ENCODE measurements around the gene ZNF740. TPM values are rescaled to one million over a fixed set of nuclear protein-coding genes. Genes with fewer than 3 reads are reported as not detected.

Gene ZNF740
- total RNA-seq, 2 donors from 2014 or later, result 5.9 to 7.4 TPM

DNA sequence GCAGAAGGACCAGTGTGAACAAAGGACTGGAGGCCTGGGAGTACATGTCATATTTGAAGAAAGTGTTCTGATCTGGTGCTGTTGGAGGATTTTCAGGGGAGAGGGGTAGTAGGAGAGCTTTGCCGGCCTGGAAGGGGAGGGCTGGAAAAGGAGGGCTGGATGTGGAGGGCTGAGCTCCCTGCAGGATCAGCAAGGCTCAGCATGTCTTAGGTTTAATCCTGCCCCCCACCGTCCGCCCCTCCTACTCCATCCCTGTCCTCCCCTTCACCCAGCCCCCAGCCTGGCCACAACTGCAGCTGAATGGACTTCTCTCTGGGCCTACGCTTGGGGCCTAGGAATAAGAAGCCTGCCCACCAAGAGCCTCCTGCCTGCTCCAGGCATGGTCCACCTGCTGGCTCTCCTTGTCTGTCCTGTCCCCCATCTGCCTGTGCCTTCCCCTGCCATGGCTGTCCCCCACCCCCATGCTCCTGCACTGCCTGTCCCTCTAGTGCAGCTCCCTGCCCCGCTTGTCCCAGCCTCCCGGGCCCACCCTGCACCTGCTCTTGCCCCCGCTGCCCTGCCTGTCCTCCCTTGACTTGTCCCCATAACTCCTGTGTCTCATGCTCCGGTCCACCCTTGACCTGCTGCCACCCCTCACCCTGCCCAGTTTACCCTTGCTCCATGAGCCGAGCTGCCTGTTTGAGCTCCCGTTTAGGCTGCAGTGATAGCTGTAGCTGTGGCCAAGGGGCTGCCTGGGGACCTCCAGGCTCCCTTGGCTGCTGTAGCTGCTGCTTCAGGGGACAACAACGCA, 61.3 kb downstream of the ZNF740 start:
- Histone ChIP-seq H3K9me3 (no peaks in the 10 kb centered on the region), H3K27me3 (no peaks in the 10 kb centered on the region), H3K36me3 (no peaks in the 10 kb centered on the region), H3K27ac (no peak overlapping the region), H3K4me3 (no peak overlapping the region), H3K4me1 (no peaks in the 10 kb centered on the region)
- TF ChIP-seq, protein P1, sequence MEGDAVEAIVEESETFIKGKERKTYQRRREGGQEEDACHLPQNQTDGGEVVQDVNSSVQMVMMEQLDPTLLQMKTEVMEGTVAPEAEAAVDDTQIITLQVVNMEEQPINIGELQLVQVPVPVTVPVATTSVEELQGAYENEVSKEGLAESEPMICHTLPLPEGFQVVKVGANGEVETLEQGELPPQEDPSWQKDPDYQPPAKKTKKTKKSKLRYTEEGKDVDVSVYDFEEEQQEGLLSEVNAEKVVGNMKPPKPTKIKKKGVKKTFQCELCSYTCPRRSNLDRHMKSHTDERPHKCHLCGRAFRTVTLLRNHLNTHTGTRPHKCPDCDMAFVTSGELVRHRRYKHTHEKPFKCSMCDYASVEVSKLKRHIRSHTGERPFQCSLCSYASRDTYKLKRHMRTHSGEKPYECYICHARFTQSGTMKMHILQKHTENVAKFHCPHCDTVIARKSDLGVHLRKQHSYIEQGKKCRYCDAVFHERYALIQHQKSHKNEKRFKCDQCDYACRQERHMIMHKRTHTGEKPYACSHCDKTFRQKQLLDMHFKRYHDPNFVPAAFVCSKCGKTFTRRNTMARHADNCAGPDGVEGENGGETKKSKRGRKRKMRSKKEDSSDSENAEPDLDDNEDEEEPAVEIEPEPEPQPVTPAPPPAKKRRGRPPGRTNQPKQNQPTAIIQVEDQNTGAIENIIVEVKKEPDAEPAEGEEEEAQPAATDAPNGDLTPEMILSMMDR (IDR thresholded peaks at IDR 0.05), result no peak
- DNase-seq (ENCODE audit: low spot score), result no peak

DNA sequence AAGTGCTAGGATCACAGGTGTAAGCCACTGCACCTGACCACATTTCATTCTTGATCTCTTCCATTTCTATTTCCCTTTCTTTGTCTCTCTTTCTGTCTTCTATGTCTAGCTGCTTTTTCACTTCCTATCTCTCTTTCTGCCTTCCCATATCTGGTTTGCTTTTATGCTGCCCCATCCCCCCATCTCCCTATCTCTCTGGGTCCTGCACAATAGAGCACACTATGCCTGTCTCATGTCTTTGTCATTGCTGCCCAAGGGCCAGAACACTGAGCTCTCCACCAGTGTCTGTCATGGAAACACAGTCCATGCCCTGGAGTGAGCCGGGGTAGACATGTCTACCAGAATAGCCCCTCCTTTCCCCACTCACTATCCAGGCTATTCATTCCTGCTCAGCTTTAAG, 63.8 kb downstream of the ZNF740 start:
- Histone ChIP-seq H3K9me3 (no peaks in the 10 kb centered on the region), H3K36me3 (no peaks in the 10 kb centered on the region), H3K4me1 (no peaks in the 10 kb centered on the region), H3K27me3 (no peaks in the 10 kb centered on the region), H3K4me3 (no peak overlapping the region), H3K27ac (no peak overlapping the region)
- DNase-seq (ENCODE audit: low spot score), result no peak
- TF ChIP-seq, protein P1 (IDR thresholded peaks at IDR 0.05), result no peak

Other genes with a start within 250 kb of the ZNF740 start
- 100 to 1,000 TPM in 1 of 2 donors, 10 to 100 TPM in 1; 85.1 to 150 TPM for gene KRT18, start 231.6 kb upstream of the ZNF740 start, total RNA-seq
- gene EIF4B, start 174.3 kb upstream of the ZNF740 start, total RNA-seq, result 100 to 1,000 TPM; 272 to 383 TPM
- gene TNS2, start 130.7 kb upstream of the ZNF740 start, total RNA-seq, result 100 to 1,000 TPM in 1 of 2 donors, 10 to 100 TPM in 1; 76.2 to 153 TPM
- 10 to 100 TPM; 33.5 to 64.5 TPM for gene SPRYD3, start 101.3 kb upstream of the ZNF740 start, total RNA-seq
- 100 to 1,000 TPM in 1 of 2 donors, 10 to 100 TPM in 1; 99.0 to 358 TPM for gene IGFBP6, start 83.1 kb upstream of the ZNF740 start, total RNA-seq
- gene SOAT2, start 77.2 kb upstream of the ZNF740 start, total RNA-seq, result not detected
- 1 to 10 TPM; 3.4 to 4.9 TPM for gene CSAD, start 203 bp downstream of the ZNF740 start, total RNA-seq
- under 1 TPM in 1 of 2 donors, not detected in 1; 0.47 TPM for gene ITGB7, start 26.5 kb downstream of the ZNF740 start, total RNA-seq
- 10 to 100 TPM; 14.8 to 15.0 TPM for gene RARG, start 51.5 kb downstream of the ZNF740 start, total RNA-seq
- under 1 TPM; 0.12 to 0.59 TPM for gene ESPL1, start 87.6 kb downstream of the ZNF740 start, total RNA-seq
- 100 to 1,000 TPM; 416 to 549 TPM for gene PFDN5, start 114.8 kb downstream of the ZNF740 start, total RNA-seq
- gene MYG1, start 119.0 kb downstream of the ZNF740 start, total RNA-seq, result 10 to 100 TPM; 26.9 to 28.3 TPM
- 10 to 100 TPM; 30.4 to 30.8 TPM for gene AAAS, start 140.9 kb downstream of the ZNF740 start, total RNA-seq
- not detected for gene SP7, start 155.6 kb downstream of the ZNF740 start, total RNA-seq
- 10 to 100 TPM; 21.2 to 36.6 TPM for gene SP1, start 199.5 kb downstream of the ZNF740 start, total RNA-seq
- gene AMHR2, start 243.1 kb downstream of the ZNF740 start, total RNA-seq, result under 1 TPM; 0.37 to 0.47 TPM